WI38 (cell line): Measurements from ENCODE around the gene LRMDA.

Source experiments
- H3K4me3 ChIP-seq: 2 replicates; pipeline ENCODE4 v1.5.1; 2011; ENCODE audit warnings: low read depth, mild to moderate bottlenecking, control low read depth, low read length
- TF ChIP-seq, protein P1 (sequence below): IDR thresholded peaks from 2 replicates; pipeline ENCODE4 v1.5.1; 2012; ENCODE audit warnings: low read depth, mild to moderate bottlenecking, control low read depth, low read length

The LRMDA gene

GRCh38 chr10:75480374-75480773 lies 49.0 kb downstream of the LRMDA start:
- H3K4me3 ChIP-seq, result no peak overlapping the region
- TF ChIP-seq, protein P1, sequence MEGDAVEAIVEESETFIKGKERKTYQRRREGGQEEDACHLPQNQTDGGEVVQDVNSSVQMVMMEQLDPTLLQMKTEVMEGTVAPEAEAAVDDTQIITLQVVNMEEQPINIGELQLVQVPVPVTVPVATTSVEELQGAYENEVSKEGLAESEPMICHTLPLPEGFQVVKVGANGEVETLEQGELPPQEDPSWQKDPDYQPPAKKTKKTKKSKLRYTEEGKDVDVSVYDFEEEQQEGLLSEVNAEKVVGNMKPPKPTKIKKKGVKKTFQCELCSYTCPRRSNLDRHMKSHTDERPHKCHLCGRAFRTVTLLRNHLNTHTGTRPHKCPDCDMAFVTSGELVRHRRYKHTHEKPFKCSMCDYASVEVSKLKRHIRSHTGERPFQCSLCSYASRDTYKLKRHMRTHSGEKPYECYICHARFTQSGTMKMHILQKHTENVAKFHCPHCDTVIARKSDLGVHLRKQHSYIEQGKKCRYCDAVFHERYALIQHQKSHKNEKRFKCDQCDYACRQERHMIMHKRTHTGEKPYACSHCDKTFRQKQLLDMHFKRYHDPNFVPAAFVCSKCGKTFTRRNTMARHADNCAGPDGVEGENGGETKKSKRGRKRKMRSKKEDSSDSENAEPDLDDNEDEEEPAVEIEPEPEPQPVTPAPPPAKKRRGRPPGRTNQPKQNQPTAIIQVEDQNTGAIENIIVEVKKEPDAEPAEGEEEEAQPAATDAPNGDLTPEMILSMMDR, result no peak

- H3K4me3 ChIP-seq, result no peak overlapping the region
- TF ChIP-seq, protein P1, result no peak
Observed at GRCh38 chr10:75483188-75483587, 51.8 kb downstream of the LRMDA start.

DNA sequence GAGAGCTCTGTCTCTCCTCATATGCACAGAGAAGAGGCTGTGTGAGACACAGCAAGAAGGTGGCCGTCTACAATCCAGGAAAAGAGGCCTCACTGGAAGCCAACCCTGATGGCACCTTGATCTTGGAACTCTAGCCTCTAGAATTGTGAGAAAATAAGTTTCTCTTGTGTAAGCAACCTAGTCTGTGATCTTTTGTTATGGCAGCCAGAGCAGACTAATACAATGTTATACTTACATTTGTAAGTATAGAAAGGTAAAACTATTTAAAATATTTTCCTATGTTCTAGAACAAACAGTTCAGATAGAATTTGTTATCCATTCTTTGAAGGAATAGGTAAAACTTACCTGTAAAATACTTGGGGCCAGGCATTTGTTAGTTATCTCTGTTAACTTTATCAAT lies 53.3 kb downstream of the LRMDA start:
- TF ChIP-seq, protein P1, result no peak
- no peak overlapping the region for H3K4me3 ChIP-seq

- TF ChIP-seq, protein P1, result no peak
- H3K4me3 ChIP-seq, result no peak overlapping the region
Observed at GRCh38 chr10:75486591-75486990, 55.2 kb downstream of the LRMDA start.

- H3K4me3 ChIP-seq, result no peak overlapping the region
- TF ChIP-seq, protein P1, result no peak
Observed at GRCh38 chr10:75487087-75487754, 55.8 kb downstream of the LRMDA start.

- H3K4me3 ChIP-seq, result no peak overlapping the region
- TF ChIP-seq, protein P1, result no peak
Observed at GRCh38 chr10:75487755-75488125, 56.3 kb downstream of the LRMDA start.

DNA sequence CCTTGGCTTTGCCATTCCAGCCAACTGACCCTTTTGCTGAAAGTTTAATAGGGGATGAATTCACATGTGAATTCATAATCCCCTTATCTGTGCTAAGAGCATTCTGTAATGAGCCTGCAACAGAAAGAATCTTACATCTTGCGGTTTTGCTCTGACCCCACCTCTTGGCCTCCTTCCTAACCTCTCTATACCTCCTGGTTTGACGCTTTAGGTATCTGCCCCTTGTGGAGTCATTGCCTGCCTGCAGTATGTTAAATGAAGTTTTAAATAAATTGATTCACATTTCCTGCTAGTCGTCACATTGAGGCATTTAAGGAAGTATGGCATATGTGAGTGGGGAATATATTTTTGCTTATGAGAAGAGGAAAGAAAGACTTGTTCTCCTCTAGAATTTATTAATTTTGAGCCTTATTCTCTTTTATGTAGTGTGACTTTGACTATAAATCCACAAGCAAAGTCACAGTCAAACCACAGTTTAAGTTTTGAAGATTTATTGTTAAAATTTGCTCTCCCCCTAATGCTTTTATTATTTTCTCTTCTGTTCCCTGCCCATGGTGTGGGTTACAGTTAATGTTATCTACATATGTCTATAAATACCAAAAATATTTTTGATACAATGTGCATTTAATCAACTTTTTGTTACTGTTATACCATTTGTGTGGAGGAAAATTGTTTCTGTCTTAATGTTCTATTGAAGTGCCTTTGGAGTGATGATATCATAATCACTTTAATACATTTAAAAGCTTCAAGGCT lies 60.9 kb downstream of the LRMDA start:
- TF ChIP-seq, protein P1, result no peak

More for the DNA sequence above, 60.9 kb downstream of the LRMDA start:
- no peak overlapping the region for H3K4me3 ChIP-seq
